HEK293 (cell line): Measurements from ENCODE around the gene SLC44A1.

ENCODE experiments used
- CTCF ChIA-PET: fragments of 350-600 bp; formaldehyde crosslinking; extraction: SDS; loops from one replicate; lab custom pipeline; 2021; ENCODE audit warnings: antibody characterized with exemption; lab: Yijun Ruan, JAX
- POLR2A ChIA-PET: fragments of 300-600 bp; formaldehyde crosslinking; extraction: SDS; loops from one replicate; lab custom pipeline; 2020; ENCODE audit warnings: antibody characterized with exemption, inconsistent platforms; lab: Yijun Ruan, JAX
- H3K27ac ChIP-seq: fragments of 200-500 bp; sonication (Bioruptor generic); 2 replicates; pipeline ENCODE4 v1.5.1; 2014; ENCODE audit warnings: low read depth, low read length, control low read depth, inconsistent platforms; ENCODE audit errors: extremely low read depth
- H3K36me3 ChIP-seq, 2 experiments: fragments of 200-500 bp in 1 of 2; sonication (Bioruptor generic) in 1 of 2; 1 replicate in 1 of 2; 2 replicates in 1 of 2; pipeline ENCODE4 v1.5.1; 2014 to 2017; ENCODE audit warnings: inconsistent platforms in 2 of 2, low read length in 2 of 2; ENCODE audit not compliant: control insufficient read depth in 2 of 2, insufficient read depth in 1 of 2
- H3K4me1 ChIP-seq: fragments of 200-500 bp; sonication (Bioruptor generic); 2 replicates; pipeline ENCODE4 v1.5.1; 2014; ENCODE audit warnings: mild to moderate bottlenecking, low read length, inconsistent platforms; ENCODE audit not compliant: control insufficient read depth, insufficient read depth
- H3K4me3 ChIP-seq: 2 replicates; pipeline ENCODE4 v1.5.1; 2011; ENCODE audit warnings: low read depth, mild to moderate bottlenecking, control low read depth, low read length, moderate library complexity
- H3K9me3 ChIP-seq: fragments of 200-500 bp; sonication (Bioruptor generic); 2 replicates; pipeline ENCODE4 v1.5.1; 2014; ENCODE audit warnings: low read depth, low read length, inconsistent platforms; ENCODE audit not compliant: control insufficient read depth, insufficient read depth
- BCL11B ChIP-seq: fragments of 450-650 bp; formaldehyde crosslinking; IDR thresholded peaks from 2 replicates; pipeline ENCODE4 v1.5.1; 2016; ENCODE audit warnings: low read depth, missing biosample characterization, missing genetic modification characterization
- KLF8 ChIP-seq: fragments of 450-650 bp; formaldehyde crosslinking; IDR thresholded peaks from 2 replicates; pipeline ENCODE4 v1.5.1; 2016; ENCODE audit warnings: missing biosample characterization, missing genetic modification characterization
- KLF9 ChIP-seq: fragments of 450-650 bp; formaldehyde crosslinking; IDR thresholded peaks from 2 replicates; pipeline ENCODE4 v1.5.1; 2016; ENCODE audit warnings: missing biosample characterization, missing genetic modification characterization, low read depth
- SP3 ChIP-seq: fragments of 450-650 bp; formaldehyde crosslinking; IDR thresholded peaks from 2 replicates; pipeline ENCODE4 v1.5.1; 2016; ENCODE audit warnings: missing biosample characterization, missing genetic modification characterization
- ZBTB11 ChIP-seq: fragments of 450-650 bp; formaldehyde crosslinking; conservative IDR thresholded peaks from 2 replicates; pipeline ENCODE4 v1.5.1; 2016; ENCODE audit warnings: low read depth, missing biosample characterization, missing genetic modification characterization
- ZBTB44 ChIP-seq: fragments of 450-650 bp; IDR thresholded peaks from 2 replicates; pipeline ENCODE4 v1.5.1; 2018; ENCODE audit warnings: missing biosample characterization, mild to moderate bottlenecking, missing genetic modification characterization
- ZNF184 ChIP-seq: fragments of 450-650 bp; IDR thresholded peaks from 2 replicates; pipeline ENCODE4 v1.5.1; 2018; ENCODE audit warnings: missing biosample characterization, mild to moderate bottlenecking, missing genetic modification characterization
- ZNF324 ChIP-seq: fragments of 450-650 bp; formaldehyde crosslinking; IDR thresholded peaks from 2 replicates; pipeline ENCODE4 v1.5.1; 2016; ENCODE audit warnings: missing biosample characterization, missing genetic modification characterization
- ZNF335 ChIP-seq: fragments of 450-650 bp; formaldehyde crosslinking; conservative IDR thresholded peaks from 2 replicates; pipeline ENCODE4 v1.5.1; 2016; ENCODE audit warnings: missing biosample characterization, missing genetic modification characterization
- ZNF362 ChIP-seq: fragments of 450-650 bp; formaldehyde crosslinking; IDR thresholded peaks from 2 replicates; pipeline ENCODE4 v1.5.1; 2016; ENCODE audit warnings: missing biosample characterization, missing genetic modification characterization
- ZNF391 ChIP-seq: fragments of 450-650 bp; formaldehyde crosslinking; IDR thresholded peaks from 2 replicates; pipeline ENCODE4 v1.5.1; 2016; ENCODE audit warnings: low read depth, missing biosample characterization, missing genetic modification characterization, borderline replicate concordance
- ZNF514 ChIP-seq: fragments of 450-650 bp; formaldehyde crosslinking; IDR thresholded peaks from 2 replicates; pipeline ENCODE4 v1.5.1; 2016; ENCODE audit warnings: missing biosample characterization, missing genetic modification characterization
- ZNF530 ChIP-seq: fragments of 450-650 bp; formaldehyde crosslinking; IDR thresholded peaks from 2 replicates; pipeline ENCODE4 v1.5.1; 2016; ENCODE audit warnings: low read depth, missing biosample characterization, missing genetic modification characterization
- ZNF571 ChIP-seq: fragments of 450-650 bp; formaldehyde crosslinking; IDR thresholded peaks from 2 replicates; pipeline ENCODE4 v1.5.0; 2017; ENCODE audit warnings: missing biosample characterization, missing genetic modification characterization
- ZNF660 ChIP-seq: fragments of 450-650 bp; IDR thresholded peaks from 2 replicates; pipeline ENCODE4 v1.5.1; 2018; ENCODE audit warnings: missing biosample characterization, mild to moderate bottlenecking, missing genetic modification characterization
- ZNF670 ChIP-seq: fragments of 450-650 bp; formaldehyde crosslinking; IDR thresholded peaks from 2 replicates; pipeline ENCODE4 v1.5.1; 2016; ENCODE audit warnings: missing biosample characterization, missing genetic modification characterization, low read depth
- ZNF76 ChIP-seq: fragments of 450-650 bp; formaldehyde crosslinking; IDR thresholded peaks from 2 replicates; pipeline ENCODE4; 2016; ENCODE audit warnings: low read depth, missing biosample characterization, missing genetic modification characterization, borderline replicate concordance
- ZXDB ChIP-seq: fragments of 450-650 bp; formaldehyde crosslinking; IDR thresholded peaks from 2 replicates; pipeline ENCODE4 v1.5.1; 2016; ENCODE audit warnings: missing biosample characterization, missing genetic modification characterization
- TF ChIP-seq, protein P1 (sequence below): fragments of 450-650 bp; formaldehyde crosslinking; IDR thresholded peaks from 2 replicates; pipeline ENCODE4 v1.5.1; 2016; ENCODE audit warnings: missing biosample characterization, missing genetic modification characterization
- TF ChIP-seq, protein P2 (sequence below): fragments of 450-650 bp; formaldehyde crosslinking; IDR thresholded peaks from 2 replicates; pipeline ENCODE4 v1.5.1; 2016; ENCODE audit warnings: missing biosample characterization, missing genetic modification characterization
- TF ChIP-seq, protein P3 (sequence below): fragments of 450-650 bp; formaldehyde crosslinking; IDR thresholded peaks from 2 replicates; pipeline ENCODE4 v1.5.1; 2016; ENCODE audit warnings: missing biosample characterization, missing genetic modification characterization

SLC44A1 gene

GRCh38 chr9:105206821-105207699 lies 37.4 kb upstream of the SLC44A1 start (continued):
- TF ChIP-seq, protein P1, sequence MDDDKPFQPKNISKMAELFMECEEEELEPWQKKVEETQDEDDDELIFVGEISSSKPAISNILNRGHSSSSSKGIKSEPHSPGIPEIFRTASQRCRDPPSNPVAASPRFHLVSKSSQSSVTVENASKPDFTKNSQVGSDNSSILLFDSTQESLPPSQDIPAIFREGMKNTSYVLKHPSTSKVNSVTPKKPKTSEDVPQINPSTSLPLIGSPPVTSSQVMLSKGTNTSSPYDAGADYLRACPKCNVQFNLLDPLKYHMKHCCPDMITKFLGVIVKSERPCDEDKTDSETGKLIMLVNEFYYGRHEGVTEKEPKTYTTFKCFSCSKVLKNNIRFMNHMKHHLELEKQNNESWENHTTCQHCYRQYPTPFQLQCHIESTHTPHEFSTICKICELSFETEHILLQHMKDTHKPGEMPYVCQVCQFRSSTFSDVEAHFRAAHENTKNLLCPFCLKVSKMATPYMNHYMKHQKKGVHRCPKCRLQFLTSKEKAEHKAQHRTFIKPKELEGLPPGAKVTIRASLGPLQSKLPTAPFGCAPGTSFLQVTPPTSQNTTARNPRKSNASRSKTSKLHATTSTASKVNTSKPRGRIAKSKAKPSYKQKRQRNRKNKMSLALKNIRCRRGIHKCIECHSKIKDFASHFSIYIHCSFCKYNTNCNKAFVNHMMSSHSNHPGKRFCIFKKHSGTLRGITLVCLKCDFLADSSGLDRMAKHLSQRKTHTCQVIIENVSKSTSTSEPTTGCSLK (tag by site-specific recombination) = no peak
- no peak for TF ChIP-seq ZNF362 (tag by site-specific recombination)
- no peak for TF ChIP-seq SP3 (tag by site-specific recombination)
- TF ChIP-seq, protein P2, sequence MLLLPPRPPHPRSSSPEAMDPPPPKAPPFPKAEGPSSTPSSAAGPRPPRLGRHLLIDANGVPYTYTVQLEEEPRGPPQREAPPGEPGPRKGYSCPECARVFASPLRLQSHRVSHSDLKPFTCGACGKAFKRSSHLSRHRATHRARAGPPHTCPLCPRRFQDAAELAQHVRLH (tag by site-specific recombination) = no peak
- TF ChIP-seq KLF9 (tag by site-specific recombination) = no peak
- TF ChIP-seq BCL11B (tag by site-specific recombination) = no peak
- no peak for TF ChIP-seq ZNF324 (tag by site-specific recombination)
- TF ChIP-seq KLF8 = no peak

DNA sequence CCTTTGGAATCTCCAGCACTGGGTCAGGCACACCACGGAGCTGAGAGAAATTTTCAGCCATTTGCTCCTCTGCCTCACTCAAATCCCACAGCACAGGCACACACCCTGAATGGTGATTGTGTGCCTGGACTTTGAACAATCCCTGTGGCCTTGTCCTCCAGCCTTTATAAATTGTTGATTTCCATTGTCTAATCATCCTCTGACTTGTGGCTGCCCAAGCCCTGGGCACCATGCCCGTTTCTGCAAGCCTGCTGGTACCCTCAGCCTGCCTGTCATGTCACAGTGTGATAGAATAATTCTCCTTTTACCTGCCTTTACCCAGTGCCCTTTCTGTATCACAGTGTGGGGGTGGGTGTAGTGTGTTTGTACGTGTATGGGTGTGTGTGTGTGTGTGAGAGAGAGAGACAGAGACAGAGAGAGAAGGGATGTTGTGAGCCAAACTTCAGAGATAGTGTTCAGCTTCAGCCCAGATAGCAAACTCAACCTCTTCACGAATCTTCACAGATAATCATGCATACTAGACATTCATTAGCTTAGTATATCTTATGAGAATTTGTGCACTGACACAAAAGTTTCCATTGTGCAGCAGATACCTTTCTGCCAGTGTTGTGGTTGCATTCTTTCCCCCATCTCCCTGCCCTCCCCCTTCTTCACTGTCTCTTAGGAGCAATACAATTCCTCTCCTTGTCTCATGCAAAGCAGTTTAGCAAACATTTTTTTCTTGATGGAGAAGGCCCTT lies 27.8 kb upstream of the SLC44A1 start:
- CTCF ChIA-PET = no interaction called here
- Histone ChIP-seq H3K27ac (no peak overlapping the region), H3K36me3 (no peaks in the 10 kb centered on the region), H3K4me1 (no peaks in the 10 kb centered on the region), H3K4me3 (no peak overlapping the region), H3K9me3 (no peaks in the 10 kb centered on the region)
- POLR2A ChIA-PET = no interaction called here
- TF ChIP-seq ZNF335 (tag by site-specific recombination) = no peak
- TF ChIP-seq ZNF76 (tag by site-specific recombination) = no peak
- TF ChIP-seq ZNF391 = no peak
- TF ChIP-seq ZXDB = no peak
- TF ChIP-seq, protein P3, sequence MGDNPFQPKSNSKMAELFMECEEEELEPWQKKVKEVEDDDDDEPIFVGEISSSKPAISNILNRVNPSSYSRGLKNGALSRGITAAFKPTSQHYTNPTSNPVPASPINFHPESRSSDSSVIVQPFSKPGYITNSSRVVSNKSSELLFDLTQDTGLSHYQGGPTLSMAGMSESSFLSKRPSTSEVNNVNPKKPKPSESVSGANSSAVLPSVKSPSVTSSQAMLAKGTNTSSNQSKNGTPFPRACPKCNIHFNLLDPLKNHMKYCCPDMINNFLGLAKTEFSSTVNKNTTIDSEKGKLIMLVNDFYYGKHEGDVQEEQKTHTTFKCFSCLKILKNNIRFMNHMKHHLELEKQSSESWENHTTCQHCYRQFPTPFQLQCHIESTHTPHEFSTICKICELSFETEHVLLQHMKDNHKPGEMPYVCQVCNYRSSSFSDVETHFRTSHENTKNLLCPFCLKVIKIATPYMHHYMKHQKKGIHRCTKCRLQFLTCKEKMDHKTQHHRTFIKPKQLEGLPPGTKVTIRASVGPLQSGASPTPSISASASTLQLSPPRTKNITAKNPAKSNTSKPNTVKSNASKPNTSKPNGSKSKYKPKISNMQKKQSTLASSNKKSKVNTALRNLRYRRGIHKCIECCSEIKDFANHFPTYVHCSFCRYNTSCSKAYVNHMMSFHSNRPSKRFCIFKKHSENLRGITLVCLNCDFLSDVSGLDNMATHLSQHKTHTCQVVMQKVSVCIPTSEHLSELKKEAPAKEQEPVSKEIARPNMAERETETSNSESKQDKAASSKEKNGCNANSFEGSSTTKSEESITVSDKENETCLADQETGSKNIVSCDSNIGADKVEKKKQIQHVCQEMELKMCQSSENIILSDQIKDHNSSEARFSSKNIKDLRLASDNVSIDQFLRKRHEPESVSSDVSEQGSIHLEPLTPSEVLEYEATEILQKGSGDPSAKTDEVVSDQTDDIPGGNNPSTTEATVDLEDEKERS (tag by site-specific recombination) = no peak
- no peak for TF ChIP-seq ZBTB44 (tag by site-specific recombination)
- no peak for TF ChIP-seq ZNF670 (tag by site-specific recombination)
- no peak for TF ChIP-seq ZNF571 (tag by site-specific recombination)
- no peak for TF ChIP-seq ZNF514 (tag by site-specific recombination)
- no peak for TF ChIP-seq ZNF530
- TF ChIP-seq ZBTB11 (tag by site-specific recombination) = no peak
- TF ChIP-seq ZNF184 (tag by site-specific recombination) = no peak
- no peak for TF ChIP-seq ZNF660 (tag by site-specific recombination)
